Jurkat, Clone E6-1 (cell line): ENCODE measurements around the gene SMCP.

Experiments used
- DNase-seq: peaks from one replicate; pipeline ENCODE4 v3.0.0-alpha.2; 2011; ENCODE audit warnings: low read depth, low spot score
- H3K4me3 ChIP-seq: 2 replicates; pipeline ENCODE4 v1.5.1; 2011; ENCODE audit warnings: mild to moderate bottlenecking, low read length, control low read depth, moderate library complexity

Gene SMCP

GRCh38 chr1:152932170-152932811 is 54.2 kb downstream of the SMCP start:
- no peak for DNase-seq

DNA sequence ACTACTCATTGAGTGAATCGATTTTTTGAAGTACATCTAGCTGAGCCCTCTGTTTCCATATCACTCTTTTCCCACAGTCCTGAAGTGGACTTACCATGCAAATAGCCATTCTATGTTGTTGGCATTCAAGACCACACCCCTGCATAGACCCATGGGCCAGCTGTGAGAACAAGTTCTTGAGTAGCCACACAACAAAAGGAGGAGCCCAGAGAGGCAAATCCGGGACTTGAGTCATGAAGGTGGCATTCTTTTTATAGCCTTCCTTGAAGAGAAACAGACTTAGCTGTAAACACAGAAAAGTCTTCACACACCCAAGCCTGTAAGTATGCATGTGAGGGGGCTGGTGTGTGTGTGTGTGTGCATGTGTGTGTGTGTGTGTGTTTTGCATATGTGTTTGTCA is 55.1 kb downstream of the SMCP start:
- no peak overlapping the region for H3K4me3 ChIP-seq

More at GRCh38 chr1:152932170-152932811, 54.2 kb downstream of the SMCP start:
- H3K4me3 ChIP-seq = no peak overlapping the region

More for the DNA sequence above, 55.1 kb downstream of the SMCP start:
- no peak for DNase-seq
